IMR-90 (cell line): Measurements from ENCODE around the gene IGF2R. TPM values are rescaled to one million over a fixed set of nuclear protein-coding genes. Genes with fewer than 3 reads are reported as not detected.

Experiments
- ATAC-seq: fragments of 200-7000 bp; cut with Tn5 transposase; 2 replicates; pipeline ENCODE4 v1.9.1; 2020; ENCODE audit warnings: low read depth, mild to moderate bottlenecking, moderate library complexity
- BruUV-seq: library from RNA; stranded (reverse); fragments of 400-500 nt; replicated peaks from 2 replicates; lab custom pipeline; 2021; lab: Mats Ljungman, UMichigan
- CTCF ChIA-PET: fragments of 300-600 bp; formaldehyde crosslinking; extraction: SDS; loops from one replicate; lab custom pipeline; 2021; ENCODE audit warnings: antibody characterized with exemption; lab: Yijun Ruan, JAX
- POLR2A ChIA-PET: fragments of 300-600 bp; sonication (Branson Sonifier 250); formaldehyde crosslinking; loops from one replicate; lab custom pipeline; 2022; ENCODE audit warnings: antibody characterized with exemption; ENCODE audit not compliant: unreplicated experiment; lab: Charles Lee
- DNase-seq: peaks from one replicate; pipeline ENCODE4 v3.0.0; 2013
- H2AFZ ChIP-seq: replicated peaks from 2 replicates; pipeline ENCODE3; 2013; ENCODE audit warnings: low read length, mild to moderate bottlenecking; ENCODE audit not compliant: poor library complexity
- H2AK5ac ChIP-seq: 2 replicates; pipeline ENCODE4 v1.6.1; 2013; ENCODE audit warnings: low read depth, low read length, inconsistent platforms
- H2AK9ac ChIP-seq: replicated peaks from 2 replicates; pipeline ENCODE3; 2013; ENCODE audit warnings: mild to moderate bottlenecking, low read depth, low read length, moderate library complexity; ENCODE audit not compliant: poor library complexity
- H2BK120ac ChIP-seq: 2 replicates; pipeline ENCODE4 v1.6.1; 2013; ENCODE audit warnings: low read depth, low read length, inconsistent platforms
- H2BK15ac ChIP-seq: 3 replicates; pipeline ENCODE4 v1.6.1; 2013; ENCODE audit warnings: low read depth, low read length, inconsistent platforms
- H2BK20ac ChIP-seq: 2 replicates; pipeline ENCODE4 v1.6.1; 2013; ENCODE audit warnings: low read depth, mild to moderate bottlenecking, inconsistent platforms, low read length, moderate library complexity
- H2BK5ac ChIP-seq: 2 replicates; pipeline ENCODE4 v1.6.1; 2013; ENCODE audit warnings: mild to moderate bottlenecking, low read depth, low read length, inconsistent platforms; ENCODE audit not compliant: poor library complexity, severe bottlenecking
- H3K14ac ChIP-seq: replicated peaks from 2 replicates; pipeline ENCODE4 v1.6.1; 2013; ENCODE audit warnings: low read depth, low read length, inconsistent platforms
- H3K18ac ChIP-seq: 2 replicates; pipeline ENCODE4 v1.6.1; 2013; ENCODE audit warnings: low read depth, low read length, control low read depth
- H3K23ac ChIP-seq: 2 replicates; pipeline ENCODE4 v1.6.1; 2013; ENCODE audit warnings: low read depth, low read length, inconsistent platforms
- H3K27ac ChIP-seq: 2 replicates; pipeline ENCODE4 v1.5.1; 2013; ENCODE audit warnings: mild to moderate bottlenecking, control low read depth, low read length; ENCODE audit not compliant: insufficient read depth
- H3K27me3 ChIP-seq: 2 replicates; pipeline ENCODE4 v1.6.1; 2013; ENCODE audit warnings: low read length; ENCODE audit not compliant: control insufficient read depth, insufficient read depth
- H3K36me3 ChIP-seq: 2 replicates; pipeline ENCODE4 v1.6.1; 2013; ENCODE audit warnings: low read length, mixed read lengths; ENCODE audit not compliant: control insufficient read depth, insufficient read depth
- H3K4ac ChIP-seq: 2 replicates; pipeline ENCODE4 v1.6.1; 2013; ENCODE audit warnings: low read depth, low read length, inconsistent platforms
- H3K4me1 ChIP-seq: 2 replicates; pipeline ENCODE4 v1.6.1; 2013; ENCODE audit warnings: low read length, mixed read lengths; ENCODE audit not compliant: control insufficient read depth, insufficient read depth
- H3K4me2 ChIP-seq: 2 replicates; pipeline ENCODE4 v1.6.1; 2013; ENCODE audit warnings: low read depth, mild to moderate bottlenecking, control low read depth, low read length, moderate library complexity
- H3K4me3 ChIP-seq: 2 replicates; pipeline ENCODE4 v1.5.1; 2013; ENCODE audit warnings: low read depth, mild to moderate bottlenecking, control low read depth, low read length, moderate library complexity; ENCODE audit not compliant: insufficient read depth
- H3K56ac ChIP-seq: 2 replicates; pipeline ENCODE4 v1.6.1; 2013; ENCODE audit warnings: low read length, inconsistent platforms; ENCODE audit not compliant: insufficient read depth; ENCODE audit errors: extremely low read depth
- H3K79me1 ChIP-seq, 2 experiments: 2 replicates each; pipeline ENCODE4 v1.6.1; 2013; ENCODE audit warnings: low read length in 2 of 2, inconsistent platforms in 1 of 2, low read depth in 1 of 2
- H3K9ac ChIP-seq: 2 replicates; pipeline ENCODE4 v1.6.1; 2013; ENCODE audit warnings: low read depth, low read length, control low read depth
- H3K9me1 ChIP-seq: 2 replicates; pipeline ENCODE4 v1.6.1; 2013; ENCODE audit warnings: low read length, inconsistent platforms; ENCODE audit not compliant: insufficient read depth
- H3K9me3 ChIP-seq: 2 replicates; pipeline ENCODE4 v1.6.1; 2013; ENCODE audit warnings: low read length; ENCODE audit not compliant: control insufficient read depth, insufficient read depth
- H4K20me1 ChIP-seq: 2 replicates; pipeline ENCODE4 v1.6.1; 2013; ENCODE audit warnings: low read length, inconsistent platforms; ENCODE audit not compliant: insufficient read depth
- H4K5ac ChIP-seq: 2 replicates; pipeline ENCODE4 v1.6.1; 2013; ENCODE audit warnings: mild to moderate bottlenecking, low read depth, low read length, control low read depth
- H4K8ac ChIP-seq, 2 experiments: 2 replicates each; pipeline ENCODE4 v1.6.1; 2013; ENCODE audit warnings: low read depth in 2 of 2, low read length in 2 of 2, control low read depth in 1 of 2, inconsistent platforms in 1 of 2
- H4K91ac ChIP-seq: 2 replicates; pipeline ENCODE4 v1.6.1; 2013; ENCODE audit warnings: low read depth, low read length, inconsistent platforms; ENCODE audit not compliant: insufficient read depth
- CEBPB ChIP-seq: IDR thresholded peaks from 2 replicates; pipeline ENCODE4 v1.6.1; 2012; ENCODE audit warnings: low read depth, low read length, improper control_type of control experiment
- ELK1 ChIP-seq: fragments of 150-350 bp; IDR thresholded peaks from 2 replicates; pipeline ENCODE4 v1.6.1; 2016; ENCODE audit warnings: low read depth, mild to moderate bottlenecking, low read length, moderate library complexity, borderline replicate concordance
- MAFK ChIP-seq: IDR thresholded peaks from 2 replicates; pipeline ENCODE4 v1.6.1; 2012; ENCODE audit warnings: low read depth, low read length, improper control_type of control experiment
- MAZ ChIP-seq: IDR thresholded peaks from 2 replicates; pipeline ENCODE4 v1.6.1; 2012; ENCODE audit warnings: low read depth, mild to moderate bottlenecking, low read length, improper control_type of control experiment, moderate library complexity, borderline replicate concordance
- MXI1 ChIP-seq: IDR thresholded peaks from 2 replicates; pipeline ENCODE4 v1.6.1; 2012; ENCODE audit warnings: low read depth, mild to moderate bottlenecking, low read length, moderate library complexity, borderline replicate concordance
- NFE2L2 ChIP-seq: fragments of 150-350 bp; IDR thresholded peaks from 2 replicates; pipeline ENCODE4 v1.6.1; 2016; ENCODE audit warnings: low read depth, mild to moderate bottlenecking, low read length
- POLR2A ChIP-seq: IDR thresholded peaks from 2 replicates; pipeline ENCODE4 v1.6.1; 2012; ENCODE audit warnings: mild to moderate bottlenecking, low read depth, low read length
- RAD21 ChIP-seq: IDR thresholded peaks from 2 replicates; pipeline ENCODE4 v1.6.1; 2012; ENCODE audit warnings: low read length, improper control_type of control experiment
- RFX5 ChIP-seq: IDR thresholded peaks from 2 replicates; pipeline ENCODE4 v1.8.0; 2012; ENCODE audit warnings: low read depth, mild to moderate bottlenecking, low read length, moderate library complexity
- SMC3 ChIP-seq: fragments of 150-350 bp; IDR thresholded peaks from 2 replicates; pipeline ENCODE4 v1.6.1; 2016; ENCODE audit warnings: low read depth, mild to moderate bottlenecking, antibody characterized with exemption, low read length, moderate library complexity
- USF2 ChIP-seq: fragments of 150-350 bp; IDR thresholded peaks from 2 replicates; pipeline ENCODE4 v1.6.1; 2017; ENCODE audit warnings: mild to moderate bottlenecking, antibody characterized with exemption, low read length, low read depth
- WGBS, 2 experiments: methylation state at CpG; one replicate each; pipeline versions ENCODE4 v1.1.5 to v1.1.7; 2013; ENCODE audit warnings: missing lambda C conversion rate in 2 of 2; ENCODE audit not compliant: insufficient read length in 1 of 2; ENCODE audit errors: extremely low coverage in 2 of 2; 5-methylcytosine and 5-hydroxymethylcytosine counted together
- dilution Hi-C: fragments of 300-500 bp; cut with HindIII; formaldehyde crosslinking; loops from one replicate; pipeline ENCODE4 v1.14.3; 2018; ENCODE audit warnings: low sequenced_read_pairs; ENCODE audit not compliant: unreplicated experiment
- in situ Hi-C: fragments of 300-500 bp; cut with MboI; formaldehyde crosslinking; loops from 3 replicates; pipeline ENCODE4 v1.14.3; 2019; ENCODE audit warnings: low sequenced_read_pairs, inconsistent platforms, mixed read lengths
- intact Hi-C: fragments of 100-400 bp; cut with micrococcal nuclease; formaldehyde crosslinking; loops from 2 replicates; pipeline ENCODE4 v1.10.0; 2022
- polyA plus RNA-seq, 3 experiments: library from polyadenylated mRNA; depleted of rRNA; stranded (reverse); fragments of >200 nt; gene quantifications; 2 replicates each; pipeline ENCODE4 v1.2.3, GENCODE V29; 2012; ENCODE audit warnings: low replicate concordance in 1 of 3
- total RNA-seq: library from RNA; depleted of rRNA; stranded (reverse); fragments of >200 nt; gene quantifications from 2 replicates; pipeline ENCODE4 v1.2.3, GENCODE V29; 2012
- TF ChIP-seq, protein P1 (sequence below): conservative IDR thresholded peaks from 2 replicates; pipeline ENCODE4 v1.5.1; 2012; ENCODE audit warnings: mild to moderate bottlenecking, low read depth, low read length, improper control_type of control experiment

IGF2R gene
- total and polyA plus RNA-seq, 2 of the 4 experiments (the other 2 are of a cell fraction): 33.2 to 41.4 TPM

- no peak for TF ChIP-seq CEBPB
Measured at GRCh38 chr6:160085713-160086505, 117.0 kb downstream of the IGF2R start (continued).

- POLR2A ChIA-PET: no interaction called here
- Histone ChIP-seq H4K91ac (no peak overlapping the region), H2BK20ac (no peak overlapping the region), H2AFZ (no peak overlapping the region), H3K27ac (no peak overlapping the region), H4K8ac (no peak overlapping the region), H3K23ac (no peak overlapping the region), H3K4me3 (no peak overlapping the region), H2BK120ac (no peak overlapping the region), H2AK9ac (no peak overlapping the region), H3K9ac (no peak overlapping the region), H4K20me1 (no peaks in the 10 kb centered on the region), H3K9me1 (no peaks in the 10 kb centered on the region), H4K5ac (no peak overlapping the region), H3K14ac (no peak overlapping the region), H2BK5ac (no peak overlapping the region), H3K27me3 (no peaks in the 10 kb centered on the region), H3K18ac (no peak overlapping the region), H2AK5ac (no peak overlapping the region), H3K4ac (no peak overlapping the region), H3K36me3 (peaks cover 64% of the 10 kb centered on the region), H2BK15ac (no peak overlapping the region), H3K79me1 (no peaks in the 10 kb centered on the region; a peak in 2 of 4 replicates), H3K9me3 (no peaks in the 10 kb centered on the region), H3K4me1 (peaks cover 5% of the 10 kb centered on the region; the same call in 1 of the 2 replicates), H3K4me2 (no peak overlapping the region), H3K56ac (no peak overlapping the region)
- dilution Hi-C loops: no loop called here
- intact Hi-C loops: loop anchor here (5.0 kb wide), 1 partner anchor 224 kb away; no protein-coding TSS in a partner anchor
- BruUV-seq: no TSS peak
- WGBS, 2 experiments: 100% methylated on average over 2 of the region's 8 CpGs; no CpG with 5 or more reads in 1 of the 2 experiments
- CTCF ChIA-PET: interaction anchor here (3.1 kb wide), 1 partner anchor 368 kb away, joined by 40 read pairs; no protein-coding TSS in a partner anchor
- ATAC-seq: no peak
- in situ Hi-C loops: no loop called here
- DNase-seq: no peak
- TF ChIP-seq RAD21 (no peak), RFX5 (no peak), MXI1 (no peak), MAZ (no peak), USF2 (no peak), MAFK (no peak), SMC3 (no peak), NFE2L2 (no peak), ELK1 (no peak), CEBPB (no peak), POLR2A (no peak)
- TF ChIP-seq, protein P1, sequence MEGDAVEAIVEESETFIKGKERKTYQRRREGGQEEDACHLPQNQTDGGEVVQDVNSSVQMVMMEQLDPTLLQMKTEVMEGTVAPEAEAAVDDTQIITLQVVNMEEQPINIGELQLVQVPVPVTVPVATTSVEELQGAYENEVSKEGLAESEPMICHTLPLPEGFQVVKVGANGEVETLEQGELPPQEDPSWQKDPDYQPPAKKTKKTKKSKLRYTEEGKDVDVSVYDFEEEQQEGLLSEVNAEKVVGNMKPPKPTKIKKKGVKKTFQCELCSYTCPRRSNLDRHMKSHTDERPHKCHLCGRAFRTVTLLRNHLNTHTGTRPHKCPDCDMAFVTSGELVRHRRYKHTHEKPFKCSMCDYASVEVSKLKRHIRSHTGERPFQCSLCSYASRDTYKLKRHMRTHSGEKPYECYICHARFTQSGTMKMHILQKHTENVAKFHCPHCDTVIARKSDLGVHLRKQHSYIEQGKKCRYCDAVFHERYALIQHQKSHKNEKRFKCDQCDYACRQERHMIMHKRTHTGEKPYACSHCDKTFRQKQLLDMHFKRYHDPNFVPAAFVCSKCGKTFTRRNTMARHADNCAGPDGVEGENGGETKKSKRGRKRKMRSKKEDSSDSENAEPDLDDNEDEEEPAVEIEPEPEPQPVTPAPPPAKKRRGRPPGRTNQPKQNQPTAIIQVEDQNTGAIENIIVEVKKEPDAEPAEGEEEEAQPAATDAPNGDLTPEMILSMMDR: no peak
Measured at GRCh38 chr6:160086754-160087153, 117.9 kb downstream of the IGF2R start.
